Liver (tissue), 9 donors: ENCODE measurements around the gene REG3G. TPM values are rescaled to one million over a fixed set of nuclear protein-coding genes. Genes with fewer than 3 reads are reported as not detected.
"Not testable (repeated sequence)": the region's sequence is repeated elsewhere in the genome, so short reads cannot be mapped to it uniquely, and the experiment has no call there.

Experiments
- DNase-seq: peaks from one replicate; pipeline ENCODE4 v3.0.0-alpha.2; 2017; ENCODE audit warnings: low spot score
- H3K27ac ChIP-seq, 2 donors: one replicate each; pipeline ENCODE4 v1.7.0; 2013; ENCODE audit warnings: inconsistent platforms in 2 of 2, low read length in 2 of 2, control low read depth in 1 of 2, low read depth in 1 of 2, mild to moderate bottlenecking in 1 of 2
- H3K27me3 ChIP-seq, 4 donors: one replicate each; pipeline versions ENCODE4 v1.6.1 to v1.7.0; 2013; ENCODE audit warnings: low read length in 3 of 4, inconsistent platforms in 1 of 4, mild to moderate bottlenecking in 1 of 4, moderate library complexity in 1 of 4; ENCODE audit not compliant: control insufficient read depth in 4 of 4, insufficient read depth in 4 of 4
- H3K36me3 ChIP-seq, 4 donors: one replicate each; pipeline versions ENCODE4 v1.6.1 to v1.7.0; 2013; ENCODE audit warnings: low read length in 3 of 4, mild to moderate bottlenecking in 3 of 4, low read depth in 1 of 4, moderate library complexity in 1 of 4; ENCODE audit not compliant: control insufficient read depth in 4 of 4, insufficient read depth in 3 of 4
- H3K4me1 ChIP-seq, 4 donors: one replicate each; pipeline versions ENCODE4 v1.6.1 to v1.7.0; 2013; ENCODE audit warnings: low read length in 3 of 4, mild to moderate bottlenecking in 3 of 4, moderate library complexity in 1 of 4; ENCODE audit not compliant: control insufficient read depth in 4 of 4, insufficient read depth in 4 of 4
- H3K4me3 ChIP-seq, 3 donors: one replicate each; pipeline versions ENCODE4 v1.6.1 to v1.7.0; 2013; ENCODE audit warnings: low read length in 3 of 3, control low read depth in 1 of 3, low read depth in 1 of 3, mild to moderate bottlenecking in 1 of 3
- H3K9ac ChIP-seq, 2 donors: one replicate each; pipeline ENCODE4 v1.7.0; 2013; ENCODE audit warnings: low read length in 2 of 2, mild to moderate bottlenecking in 2 of 2, moderate library complexity in 2 of 2, control low read depth in 1 of 2, low read depth in 1 of 2
- H3K9me3 ChIP-seq, 4 donors: one replicate each; pipeline versions ENCODE4 v1.6.1 to v1.7.0; 2013; ENCODE audit warnings: low read length in 3 of 4; ENCODE audit not compliant: control insufficient read depth in 4 of 4
- EGR1 ChIP-seq, 2 donors: IDR thresholded peaks; 2 replicates each; pipeline ENCODE4 v1.6.1; 2016 to 2018; ENCODE audit warnings: antibody characterized with exemption in 2 of 2, low read depth in 2 of 2
- FOXA2 ChIP-seq: IDR thresholded peaks from 2 replicates; pipeline ENCODE4 v1.6.1; 2016; ENCODE audit warnings: antibody characterized with exemption
- GABPA ChIP-seq, 2 donors: IDR thresholded peaks in 1 of 2; conservative IDR thresholded peaks in 1 of 2; 2 replicates each; pipeline ENCODE4 v1.6.1; 2016; ENCODE audit warnings: antibody characterized with exemption in 2 of 2, mild to moderate bottlenecking in 1 of 2, moderate library complexity in 1 of 2
- HNF4G ChIP-seq: IDR thresholded peaks from 2 replicates; pipeline ENCODE4 v1.6.1; 2016; ENCODE audit warnings: antibody characterized with exemption
- NR2F2 ChIP-seq: IDR thresholded peaks from 2 replicates; pipeline ENCODE4 v1.6.1; 2016; ENCODE audit warnings: antibody characterized with exemption
- RAD21 ChIP-seq, 2 donors: IDR thresholded peaks; 2 replicates each; pipeline ENCODE4 v1.6.1; 2016; ENCODE audit warnings: antibody characterized with exemption in 2 of 2, mild to moderate bottlenecking in 2 of 2
- RXRA ChIP-seq, 2 donors: IDR thresholded peaks; 2 replicates each; pipeline ENCODE4 v1.6.1; 2017 to 2018; ENCODE audit warnings: antibody characterized with exemption in 2 of 2, mild to moderate bottlenecking in 1 of 2
- TAF1 ChIP-seq: conservative IDR thresholded peaks from 2 replicates; pipeline ENCODE4 v1.6.1; 2016; ENCODE audit warnings: antibody characterized with exemption, mild to moderate bottlenecking
- WGBS: extraction: QIAGEN DNeasy Blood & Tissue Kit; methylation state at CpG from one replicate; pipeline ENCODE4 v1.1.7; 2013; 5-methylcytosine and 5-hydroxymethylcytosine counted together
- polyA plus RNA-seq, 2 donors: library from polyadenylated mRNA; stranded (reverse) in 1 of 2; unstranded in 1 of 2; fragments of 200-250 nt in 1 of 2; fragments of >200 nt in 1 of 2; fragmentation: Nextera tagmentation in 1 of 2; extraction: Ambion mirVana in 1 of 2; gene quantifications; one replicate each; pipeline versions ENCODE4 v1.2.1 to v1.2.3, GENCODE V29; 2013 to 2015
- total RNA-seq, 2 donors: library from RNA; depleted of rRNA; stranded (reverse); fragments of >200 nt; gene quantifications; one replicate each; pipeline ENCODE4 v1.2.3, GENCODE V29; 2014
- TF ChIP-seq, protein P1 (sequence below): IDR thresholded peaks from 2 replicates; pipeline ENCODE4 v1.6.1; 2016; ENCODE audit warnings: antibody characterized with exemption
- TF ChIP-seq, protein P2 (sequence below): IDR thresholded peaks from 2 replicates; pipeline ENCODE4 v1.6.1; 2016; ENCODE audit warnings: antibody characterized with exemption
- TF ChIP-seq, protein P3 (sequence below): fragments of 150-350 bp; IDR thresholded peaks from 2 replicates; pipeline ENCODE4 v1.5.1; 2017; ENCODE audit warnings: improper control_type of control experiment, low read depth, low read length; ENCODE audit not compliant: missing input control
- donor health status: healthy.
- donor health status: healthy.
- donor health status: healthy.
- donor health status: healthy.
- donor health status: healthy.

REG3G gene
- total and polyA plus RNA-seq, 4 donors = 0.28 TPM; not detected in 3

DNA sequence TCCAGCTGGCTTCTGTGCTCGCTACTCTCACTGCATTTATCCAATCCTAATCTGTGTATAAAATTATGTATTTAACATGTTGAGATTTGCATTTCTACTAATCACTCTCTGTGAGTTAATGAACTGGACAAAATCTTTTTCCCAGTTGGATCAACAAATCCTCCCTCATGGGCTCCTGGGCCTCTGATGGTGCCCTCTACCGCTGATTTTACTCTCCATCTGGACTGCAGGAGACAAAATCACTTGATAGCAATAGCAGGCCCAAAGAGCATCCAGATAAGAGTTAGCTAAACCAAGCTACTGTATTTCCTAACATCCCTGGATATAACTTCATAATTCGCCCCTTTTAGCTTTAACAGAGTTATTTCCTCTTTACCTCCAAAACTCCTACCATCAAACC, 14.4 kb downstream of the REG3G start:
- Histone ChIP-seq H3K27me3 (no peaks in the 10 kb centered on the region), H3K9me3 (no peaks in the 10 kb centered on the region), H3K4me1 (no peaks in the 10 kb centered on the region), H3K4me3 (no peak overlapping the region), H3K36me3 (no peaks in the 10 kb centered on the region), H3K9ac (no peak overlapping the region), H3K27ac (no peak overlapping the region)
- 64% methylated on average over 3 of the region's 3 CpGs for WGBS
- TF ChIP-seq NR2F2 = no peak
- no peak for TF ChIP-seq RXRA (IDR thresholded peaks at IDR 0.05)
- no peak for TF ChIP-seq TAF1
- no peak for TF ChIP-seq GABPA (IDR thresholded peaks at IDR 0.05 in 1 of 2, conservative IDR thresholded peaks at IDR 0.05 in 1 of 2)
- no peak for TF ChIP-seq FOXA2
- TF ChIP-seq, protein P1, sequence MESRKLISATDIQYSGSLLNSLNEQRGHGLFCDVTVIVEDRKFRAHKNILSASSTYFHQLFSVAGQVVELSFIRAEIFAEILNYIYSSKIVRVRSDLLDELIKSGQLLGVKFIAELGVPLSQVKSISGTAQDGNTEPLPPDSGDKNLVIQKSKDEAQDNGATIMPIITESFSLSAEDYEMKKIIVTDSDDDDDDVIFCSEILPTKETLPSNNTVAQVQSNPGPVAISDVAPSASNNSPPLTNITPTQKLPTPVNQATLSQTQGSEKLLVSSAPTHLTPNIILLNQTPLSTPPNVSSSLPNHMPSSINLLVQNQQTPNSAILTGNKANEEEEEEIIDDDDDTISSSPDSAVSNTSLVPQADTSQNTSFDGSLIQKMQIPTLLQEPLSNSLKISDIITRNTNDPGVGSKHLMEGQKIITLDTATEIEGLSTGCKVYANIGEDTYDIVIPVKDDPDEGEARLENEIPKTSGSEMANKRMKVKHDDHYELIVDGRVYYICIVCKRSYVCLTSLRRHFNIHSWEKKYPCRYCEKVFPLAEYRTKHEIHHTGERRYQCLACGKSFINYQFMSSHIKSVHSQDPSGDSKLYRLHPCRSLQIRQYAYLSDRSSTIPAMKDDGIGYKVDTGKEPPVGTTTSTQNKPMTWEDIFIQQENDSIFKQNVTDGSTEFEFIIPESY = no peak
- TF ChIP-seq EGR1 (IDR thresholded peaks at IDR 0.05; ENCODE audit: low read depth in 2 of 2) = no peak
- TF ChIP-seq, protein P2, sequence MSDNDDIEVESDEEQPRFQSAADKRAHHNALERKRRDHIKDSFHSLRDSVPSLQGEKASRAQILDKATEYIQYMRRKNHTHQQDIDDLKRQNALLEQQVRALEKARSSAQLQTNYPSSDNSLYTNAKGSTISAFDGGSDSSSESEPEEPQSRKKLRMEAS = no peak
- TF ChIP-seq HNF4G = no peak
- DNase-seq = no peak

DNA sequence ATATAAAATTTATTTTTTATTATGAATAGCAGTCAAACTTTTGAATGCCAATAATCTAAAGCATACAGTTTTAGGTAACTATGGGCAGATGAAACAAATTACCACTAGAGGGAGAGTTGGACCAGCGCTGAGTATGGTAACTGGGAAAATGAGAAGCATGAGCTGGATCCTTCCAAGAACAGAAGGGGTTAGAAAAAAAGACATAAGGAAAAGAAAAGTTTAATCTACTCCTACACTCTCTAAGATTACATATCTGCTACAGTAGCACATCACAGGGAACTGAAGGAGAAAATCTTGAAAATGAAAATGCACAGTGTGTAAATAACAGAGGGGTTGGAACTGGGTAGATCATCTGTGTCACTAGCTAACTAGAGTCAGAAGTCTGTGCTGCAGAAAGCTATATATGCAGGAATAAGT, 15.5 kb downstream of the REG3G start:
- H3K9ac ChIP-seq = no peak overlapping the region
- no peaks in the 10 kb centered on the region for H3K9me3 ChIP-seq
- no peaks in the 10 kb centered on the region for H3K4me1 ChIP-seq
- 17% methylated on average over 1 of the region's 1 CpG for WGBS
- no peaks in the 10 kb centered on the region for H3K27me3 ChIP-seq
- no peak overlapping the region for H3K4me3 ChIP-seq
- H3K27ac ChIP-seq = no peak overlapping the region
- TF ChIP-seq RAD21 (IDR thresholded peaks at IDR 0.05) = peak; percentile 56 to 66
- TF ChIP-seq, protein P3, sequence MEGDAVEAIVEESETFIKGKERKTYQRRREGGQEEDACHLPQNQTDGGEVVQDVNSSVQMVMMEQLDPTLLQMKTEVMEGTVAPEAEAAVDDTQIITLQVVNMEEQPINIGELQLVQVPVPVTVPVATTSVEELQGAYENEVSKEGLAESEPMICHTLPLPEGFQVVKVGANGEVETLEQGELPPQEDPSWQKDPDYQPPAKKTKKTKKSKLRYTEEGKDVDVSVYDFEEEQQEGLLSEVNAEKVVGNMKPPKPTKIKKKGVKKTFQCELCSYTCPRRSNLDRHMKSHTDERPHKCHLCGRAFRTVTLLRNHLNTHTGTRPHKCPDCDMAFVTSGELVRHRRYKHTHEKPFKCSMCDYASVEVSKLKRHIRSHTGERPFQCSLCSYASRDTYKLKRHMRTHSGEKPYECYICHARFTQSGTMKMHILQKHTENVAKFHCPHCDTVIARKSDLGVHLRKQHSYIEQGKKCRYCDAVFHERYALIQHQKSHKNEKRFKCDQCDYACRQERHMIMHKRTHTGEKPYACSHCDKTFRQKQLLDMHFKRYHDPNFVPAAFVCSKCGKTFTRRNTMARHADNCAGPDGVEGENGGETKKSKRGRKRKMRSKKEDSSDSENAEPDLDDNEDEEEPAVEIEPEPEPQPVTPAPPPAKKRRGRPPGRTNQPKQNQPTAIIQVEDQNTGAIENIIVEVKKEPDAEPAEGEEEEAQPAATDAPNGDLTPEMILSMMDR = peak; percentile 33
- TF ChIP-seq EGR1 (IDR thresholded peaks at IDR 0.05; ENCODE audit: low read depth in 2 of 2) = no peak
- no peak for DNase-seq
- no peaks in the 10 kb centered on the region for H3K36me3 ChIP-seq

DNA sequence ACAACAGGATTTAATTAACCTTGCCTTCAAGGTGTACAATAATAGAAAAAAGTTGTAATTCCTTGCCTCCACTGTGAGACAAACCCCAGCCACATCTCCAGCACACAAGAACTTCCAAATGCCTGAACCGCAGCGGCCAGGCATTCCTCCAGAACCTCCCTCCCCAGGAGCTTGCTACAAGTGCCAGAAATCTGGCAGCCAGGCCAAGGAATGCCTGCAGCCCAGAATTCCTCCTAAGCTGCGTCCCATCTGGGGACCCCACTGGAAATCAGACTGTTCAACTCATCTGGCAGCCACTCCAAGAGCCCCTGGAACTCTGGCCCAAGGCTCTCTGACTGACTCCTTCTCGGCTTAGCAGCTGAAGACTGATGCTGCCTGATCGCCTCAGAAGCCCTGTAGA, 28.0 kb downstream of the REG3G start:
- H3K27ac ChIP-seq, H3K4me3 ChIP-seq, H3K9me3 ChIP-seq, H3K4me1 ChIP-seq, H3K36me3 ChIP-seq, H3K9ac ChIP-seq, DNase-seq, H3K27me3 ChIP-seq: not testable (repeated sequence)
- 47% methylated on average over 5 of the region's 5 CpGs for WGBS

DNA sequence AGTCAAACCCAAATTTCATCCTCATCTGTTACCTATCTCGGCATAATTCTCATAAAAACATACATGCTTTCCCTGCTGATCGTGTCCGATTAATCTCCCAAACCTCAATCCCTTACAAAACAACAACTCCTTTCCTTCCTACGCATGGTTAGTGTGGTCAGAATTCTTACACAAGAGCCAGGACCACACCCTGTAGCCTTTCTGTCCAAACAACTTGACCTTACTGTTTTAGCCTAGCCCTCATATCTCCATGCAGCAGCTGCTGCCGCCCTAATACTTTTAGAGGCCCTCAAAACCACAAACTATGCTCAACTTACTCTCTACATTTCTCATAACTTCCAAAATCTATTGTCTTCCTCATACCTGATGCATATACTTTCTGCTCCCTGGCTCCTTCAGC, 29.3 kb downstream of the REG3G start:
- not testable (repeated sequence) for H3K27me3 ChIP-seq, H3K36me3 ChIP-seq, H3K4me3 ChIP-seq, H3K4me1 ChIP-seq, H3K9ac ChIP-seq, H3K9me3 ChIP-seq, DNase-seq, H3K27ac ChIP-seq
- WGBS = 59% methylated on average over 5 of the region's 5 CpGs
